ENCODE measurements around the gene MYMK.
"Not testable (repeated sequence)": the region's sequence is repeated elsewhere in the genome, so short reads cannot be mapped to it uniquely, and the experiment has no call there.

Gene MYMK, protein sequence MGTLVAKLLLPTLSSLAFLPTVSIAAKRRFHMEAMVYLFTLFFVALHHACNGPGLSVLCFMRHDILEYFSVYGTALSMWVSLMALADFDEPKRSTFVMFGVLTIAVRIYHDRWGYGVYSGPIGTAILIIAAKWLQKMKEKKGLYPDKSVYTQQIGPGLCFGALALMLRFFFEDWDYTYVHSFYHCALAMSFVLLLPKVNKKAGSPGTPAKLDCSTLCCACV

DNA sequence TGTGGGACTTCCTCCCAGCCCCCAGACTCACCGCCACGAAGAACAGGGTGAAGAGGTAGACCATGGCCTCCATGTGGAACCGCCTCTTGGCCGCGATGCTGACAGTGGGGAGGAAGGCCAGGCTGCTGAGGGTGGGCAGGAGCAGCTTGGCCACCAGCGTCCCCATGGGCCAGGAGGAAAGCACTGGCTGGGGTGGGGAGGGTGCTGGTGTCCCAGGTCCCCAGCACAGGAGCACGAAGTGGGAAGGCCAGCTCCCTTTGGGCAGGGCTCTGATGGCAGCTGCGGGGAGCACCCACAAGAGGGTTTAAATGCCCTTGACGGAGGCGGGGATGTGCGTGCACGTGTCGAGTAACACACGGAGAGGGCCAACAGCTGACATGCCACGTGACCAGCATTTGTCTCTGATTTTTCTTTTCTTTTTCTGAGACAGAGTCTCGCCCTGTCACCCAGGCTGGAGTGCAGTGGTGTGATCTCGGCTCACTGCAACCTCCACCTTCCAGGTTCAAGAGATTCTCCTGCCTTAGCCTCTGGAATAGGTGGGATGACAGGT, at the start of gene MYMK:
Gene MYMK, minus strand, starts transcription at position 281 of the 550 bp plus-strand sequence. Its CDS starts 115 bp downstream, at position 166.
- DNase-seq: no peak

- DNase-seq: no peak
Measured at GRCh38 chr9:133573791-133574515, 49.2 kb upstream of the MYMK start.

- DNase-seq: no peak
Measured at GRCh38 chr9:133572821-133573361, 48.1 kb upstream of the MYMK start.

- DNase-seq: no peak
Measured at GRCh38 chr9:133571896-133572595, 47.3 kb upstream of the MYMK start.

GRCh38 chr9:133571391-133571890, 46.7 kb upstream of the MYMK start:
- no peak for DNase-seq

DNA sequence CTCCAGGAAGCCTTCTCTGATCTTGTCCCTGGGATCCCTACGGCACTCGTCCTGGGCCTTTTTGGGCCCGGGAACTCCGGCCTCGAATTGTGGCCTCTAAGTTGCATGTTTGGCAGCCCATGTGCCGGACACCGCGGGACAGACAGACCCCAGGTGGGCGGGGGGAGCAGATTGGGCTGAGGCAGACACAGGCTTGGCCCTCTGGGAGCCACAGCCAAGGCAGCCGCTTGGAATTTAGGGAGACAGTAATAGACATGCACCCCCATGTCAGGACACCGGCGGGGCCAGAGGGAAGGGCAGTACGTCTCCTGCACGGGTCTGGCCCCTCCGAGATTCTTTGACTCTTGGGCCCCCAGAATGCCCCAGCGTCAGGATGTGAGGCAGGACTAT, 45.9 kb upstream of the MYMK start:
- no peak for DNase-seq

DNA sequence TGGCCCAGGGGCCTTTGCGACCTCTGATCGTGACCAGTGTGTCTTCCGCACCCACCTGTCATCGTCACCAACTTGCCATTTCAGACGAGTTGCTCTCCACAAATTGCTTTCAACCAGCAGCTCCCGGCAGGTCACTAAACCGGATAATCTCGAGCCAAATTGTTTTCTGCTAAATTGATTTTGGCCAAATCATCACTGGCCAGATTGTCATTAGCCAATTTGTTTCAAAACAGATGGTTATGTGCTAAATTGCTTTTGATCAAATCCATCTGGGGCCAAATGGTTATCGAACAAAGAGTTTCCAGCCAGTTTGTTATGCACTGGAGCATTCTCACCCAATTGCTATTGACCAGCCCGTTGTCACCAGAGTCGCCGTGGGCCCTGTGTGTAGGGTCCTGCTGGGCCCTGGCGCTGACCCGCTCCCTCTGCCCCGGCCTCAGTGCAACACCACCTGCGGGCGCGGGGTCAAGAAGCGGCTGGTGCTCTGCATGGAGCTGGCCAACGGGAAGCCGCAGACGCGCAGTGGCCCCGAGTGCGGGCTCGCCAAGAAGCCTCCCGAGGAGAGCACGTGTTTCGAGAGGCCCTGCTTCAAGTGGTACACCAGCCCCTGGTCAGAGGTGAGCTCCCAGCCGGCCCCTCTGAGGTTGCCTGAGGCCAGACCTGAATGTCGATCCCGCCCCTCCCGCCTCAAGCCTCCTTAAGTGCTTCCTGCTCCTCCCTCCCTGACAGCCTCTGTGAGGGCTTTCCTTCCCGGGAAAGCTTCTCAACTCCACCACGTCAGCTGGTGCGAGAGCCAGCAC, 45.3 kb upstream of the MYMK start:
- DNase-seq: no peak

DNA sequence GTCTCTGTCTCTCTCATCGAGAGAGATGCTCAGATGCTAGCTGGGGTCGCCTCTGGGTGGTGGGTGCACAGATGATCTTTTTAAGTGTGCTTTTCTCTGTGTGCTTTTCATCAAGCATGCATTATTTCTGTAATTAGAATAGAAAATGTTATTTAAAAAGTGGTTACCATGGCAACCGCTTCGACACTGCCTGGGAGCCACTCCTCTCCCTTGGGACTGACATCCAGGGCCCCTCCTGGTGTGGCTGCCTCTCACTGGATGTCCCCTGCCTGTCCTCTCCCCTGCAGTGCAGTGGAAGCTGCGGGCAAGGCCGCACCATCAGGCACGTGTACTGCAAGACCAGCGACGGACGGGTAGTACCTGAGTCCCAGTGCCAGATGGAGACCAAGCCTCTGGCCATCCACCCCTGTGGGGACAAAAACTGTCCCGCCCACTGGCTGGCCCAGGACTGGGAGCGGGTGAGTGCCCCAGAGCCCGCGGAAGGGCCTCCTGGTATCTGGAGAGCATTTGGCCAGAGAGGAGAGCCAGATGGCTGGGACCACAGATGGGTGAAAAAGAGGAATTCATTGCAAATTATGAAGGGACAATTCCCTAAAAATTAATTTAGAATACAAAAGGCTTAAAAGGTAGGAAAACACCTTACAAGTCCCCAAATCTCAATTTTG, 44.5 kb upstream of the MYMK start:
- DNase-seq: no peak

GRCh38 chr9:133568186-133568585, 43.4 kb upstream of the MYMK start:
- no peak for DNase-seq

DNA sequence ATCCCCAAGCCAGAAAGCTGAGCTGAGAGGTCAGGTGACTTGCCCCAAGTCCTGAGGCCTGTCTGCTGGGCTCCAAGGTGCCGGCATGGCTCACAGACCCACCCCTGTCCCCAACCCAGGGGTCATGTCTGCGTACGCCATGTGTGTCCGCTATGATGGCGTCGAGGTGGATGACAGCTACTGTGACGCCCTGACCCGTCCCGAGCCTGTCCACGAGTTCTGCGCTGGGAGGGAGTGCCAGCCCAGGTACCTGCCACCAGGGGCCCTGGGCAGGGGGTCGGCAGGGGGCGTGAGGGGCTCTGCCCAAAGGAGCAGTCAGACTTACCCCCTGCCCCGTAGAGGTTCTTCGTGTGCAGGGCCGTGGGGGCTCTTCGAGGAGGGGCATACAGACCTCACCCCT, 42.1 kb upstream of the MYMK start:
- DNase-seq: no peak

- no peak for DNase-seq
Measured at GRCh38 chr9:133566382-133566781, 41.6 kb upstream of the MYMK start.

GRCh38 chr9:133564451-133565116, 39.8 kb upstream of the MYMK start:
- no peak for DNase-seq

DNA sequence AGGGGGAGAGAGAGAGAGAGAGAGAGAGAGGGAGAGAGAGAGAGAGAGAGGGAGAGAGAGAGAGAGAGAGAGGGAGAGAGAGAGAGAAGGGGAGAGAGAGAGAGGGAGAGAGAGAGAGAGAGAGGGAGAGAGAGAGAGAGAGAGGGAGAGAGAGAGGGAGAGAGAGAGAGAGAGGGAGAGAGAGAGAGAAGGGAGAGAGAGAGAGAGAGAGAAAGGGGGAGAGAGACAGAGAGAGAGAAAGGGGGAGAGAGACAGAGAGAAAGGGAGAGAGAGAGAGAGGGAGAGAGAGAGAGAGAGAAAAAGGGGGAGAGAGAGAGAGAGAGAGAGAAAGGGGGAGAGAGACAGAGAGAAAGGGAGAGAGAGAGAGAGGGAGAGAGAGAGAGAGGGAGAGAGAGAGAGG, 39.1 kb upstream of the MYMK start:
- not testable (repeated sequence) for DNase-seq

- DNase-seq: no peak
Measured at GRCh38 chr9:133563291-133563796, 38.6 kb upstream of the MYMK start.

- no peak for DNase-seq
Measured at GRCh38 chr9:133562611-133563290, 38.0 kb upstream of the MYMK start.

- DNase-seq: no peak
Measured at GRCh38 chr9:133561976-133562554, 37.3 kb upstream of the MYMK start.

DNA sequence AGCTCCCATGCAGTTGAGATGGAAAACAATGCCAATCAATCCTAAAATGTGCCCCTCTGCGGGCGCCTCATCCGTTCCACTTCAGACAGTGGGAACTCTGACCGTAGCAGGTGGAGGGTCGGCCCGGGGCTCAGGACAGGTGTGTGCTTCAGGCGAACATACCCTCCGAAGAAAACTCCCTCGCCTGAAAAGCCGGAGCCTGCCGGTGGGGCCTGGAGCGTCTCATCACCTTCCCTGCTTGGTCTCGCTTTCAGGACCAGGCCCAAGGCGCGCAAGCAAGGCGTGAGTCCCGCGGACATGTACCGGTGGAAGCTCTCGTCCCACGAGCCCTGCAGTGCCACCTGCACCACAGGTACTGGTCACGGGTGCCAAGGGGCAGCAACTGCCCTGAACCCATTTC, 36.2 kb upstream of the MYMK start:
- no peak for DNase-seq

GRCh38 chr9:133560311-133560710, 35.6 kb upstream of the MYMK start:
- DNase-seq: no peak

GRCh38 chr9:133558191-133559126, 33.7 kb upstream of the MYMK start:
- DNase-seq: no peak
